Keratinocyte (primary cell): ENCODE results near the gene ARID3A.

Source experiments
- EZH2 ChIP-seq: IDR thresholded peaks from one replicate; pipeline ENCODE4 v1.6.1; 2012; ENCODE audit warnings: inconsistent platforms, mild to moderate bottlenecking, low read length, moderate library complexity
- TF ChIP-seq, protein P1 (sequence below), 3 experiments: IDR thresholded peaks in 1 of 3; conservative IDR thresholded peaks in 1 of 3; optimal IDR thresholded peaks in 1 of 3; 2 replicates in 2 of 3; 3 replicates in 1 of 3; pipeline versions ENCODE3 to v1.5.1; 2011; ENCODE audit warnings: low read length in 3 of 3, mild to moderate bottlenecking in 3 of 3, moderate library complexity in 2 of 3, control low read depth in 1 of 3, inconsistent platforms in 1 of 3; ENCODE audit not compliant: insufficient read depth in 2 of 3; ENCODE audit errors: extremely low read depth in 1 of 3

DNA sequence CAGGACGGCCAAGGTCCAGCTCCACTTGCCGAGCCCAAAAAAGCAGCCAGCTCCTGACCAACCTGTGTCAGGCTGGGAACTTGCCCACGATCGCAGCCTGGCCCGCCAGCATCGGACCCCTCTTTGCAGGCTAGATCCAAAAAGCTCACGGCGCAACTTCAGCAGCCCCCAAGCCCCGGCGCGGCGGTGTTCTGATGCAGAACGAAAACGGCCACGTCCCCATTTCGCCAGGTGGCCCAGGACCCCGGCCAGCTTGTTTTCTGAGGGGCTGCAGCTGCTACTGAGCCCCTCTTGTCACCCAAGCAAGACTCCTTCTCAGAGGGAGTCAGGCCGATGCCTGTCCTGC lies 93.8 kb downstream of the ARID3A start:
- TF ChIP-seq, protein P1, sequence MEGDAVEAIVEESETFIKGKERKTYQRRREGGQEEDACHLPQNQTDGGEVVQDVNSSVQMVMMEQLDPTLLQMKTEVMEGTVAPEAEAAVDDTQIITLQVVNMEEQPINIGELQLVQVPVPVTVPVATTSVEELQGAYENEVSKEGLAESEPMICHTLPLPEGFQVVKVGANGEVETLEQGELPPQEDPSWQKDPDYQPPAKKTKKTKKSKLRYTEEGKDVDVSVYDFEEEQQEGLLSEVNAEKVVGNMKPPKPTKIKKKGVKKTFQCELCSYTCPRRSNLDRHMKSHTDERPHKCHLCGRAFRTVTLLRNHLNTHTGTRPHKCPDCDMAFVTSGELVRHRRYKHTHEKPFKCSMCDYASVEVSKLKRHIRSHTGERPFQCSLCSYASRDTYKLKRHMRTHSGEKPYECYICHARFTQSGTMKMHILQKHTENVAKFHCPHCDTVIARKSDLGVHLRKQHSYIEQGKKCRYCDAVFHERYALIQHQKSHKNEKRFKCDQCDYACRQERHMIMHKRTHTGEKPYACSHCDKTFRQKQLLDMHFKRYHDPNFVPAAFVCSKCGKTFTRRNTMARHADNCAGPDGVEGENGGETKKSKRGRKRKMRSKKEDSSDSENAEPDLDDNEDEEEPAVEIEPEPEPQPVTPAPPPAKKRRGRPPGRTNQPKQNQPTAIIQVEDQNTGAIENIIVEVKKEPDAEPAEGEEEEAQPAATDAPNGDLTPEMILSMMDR (optimal IDR thresholded peaks at IDR 0.05 in 1 of 3, IDR thresholded peaks at IDR 0.05 in 1 of 3, conservative IDR thresholded peaks at IDR 0.05 in 1 of 3; ENCODE audit: extremely low read depth in 1 of 3, insufficient read depth in 2 of 3, low read length in 3 of 3), result no peak
- TF ChIP-seq EZH2, result no peak
